Activated CD4-positive, alpha-beta T cell treated with anti-CD3 and anti-CD28 coated beads, Interleukin-10, Interleukin-2, amounts not matched to agents 100 ng/mL and 50 ng/mL, durations not matched to agents 16 hours and 8 hours (primary cell): Measurements from ENCODE around the gene SMOC1.
"Not testable (repeated sequence)": the region's sequence is repeated elsewhere in the genome, so short reads cannot be mapped to it uniquely, and the experiment has no call there.

ENCODE experiments used
- DNase-seq: peaks from one replicate; pipeline ENCODE4 v3.0.0-alpha.2; 2020

SMOC1 gene

DNA sequence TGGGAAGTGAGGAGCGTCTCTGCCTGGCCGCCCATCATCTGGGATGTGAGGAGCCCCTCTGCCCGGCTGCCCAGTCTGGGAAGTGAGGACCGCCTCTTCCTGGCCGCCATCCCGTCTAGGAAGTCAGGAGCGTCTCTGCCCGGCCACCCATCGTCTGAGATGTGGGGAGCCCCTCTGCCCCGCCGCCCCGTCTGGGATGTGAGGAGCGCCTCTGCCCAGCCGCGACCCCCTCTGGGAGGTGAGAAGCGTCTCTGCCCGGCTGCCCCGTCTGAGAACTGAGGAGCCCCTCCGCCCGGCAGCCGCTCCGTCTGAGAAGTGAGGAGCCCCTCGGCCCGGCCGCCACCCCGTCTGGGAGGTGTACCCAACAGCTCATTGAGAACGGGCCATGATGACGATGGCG lies 23.8 kb downstream of the SMOC1 start:
- DNase-seq, result not testable (repeated sequence)

DNA sequence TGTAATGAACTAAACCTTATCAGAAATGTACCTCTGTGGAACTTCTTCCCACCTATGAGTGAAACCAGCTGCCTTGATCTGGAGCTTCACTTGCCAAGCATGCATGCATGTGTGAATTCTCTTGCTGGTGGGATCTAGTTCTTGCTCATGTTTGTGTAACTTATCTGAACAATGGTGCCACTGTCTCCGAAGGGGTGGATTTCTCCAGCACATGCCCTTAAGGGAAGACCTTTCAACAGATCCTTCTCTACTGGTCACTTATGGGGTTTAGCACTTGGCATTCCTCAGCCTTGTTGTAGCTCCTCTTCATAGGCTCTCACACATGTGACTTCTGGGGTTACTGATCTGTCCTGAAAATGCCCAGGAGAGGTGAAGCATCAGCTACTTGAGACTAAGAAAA lies 25.0 kb downstream of the SMOC1 start:
- DNase-seq, result no peak

DNA sequence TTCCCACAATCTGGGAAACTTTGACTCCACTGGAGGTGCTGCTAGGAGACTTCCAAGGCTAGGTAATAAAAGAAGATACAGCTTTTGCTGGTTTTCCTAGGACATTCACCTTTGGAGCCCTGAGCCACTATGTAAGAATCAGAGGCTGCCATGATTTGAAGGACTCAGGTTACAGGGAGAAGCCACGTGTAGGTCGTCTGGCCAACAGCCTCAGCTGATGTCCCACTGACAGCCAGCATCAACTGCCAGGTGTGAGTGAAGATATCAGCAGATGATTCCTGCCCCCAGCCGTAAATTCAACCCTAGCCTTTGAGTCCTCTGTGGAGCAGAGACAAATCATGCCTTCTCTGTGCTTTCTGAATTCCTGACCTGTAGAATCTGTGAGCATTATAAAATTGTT lies 27.0 kb downstream of the SMOC1 start:
- DNase-seq, result no peak

DNA sequence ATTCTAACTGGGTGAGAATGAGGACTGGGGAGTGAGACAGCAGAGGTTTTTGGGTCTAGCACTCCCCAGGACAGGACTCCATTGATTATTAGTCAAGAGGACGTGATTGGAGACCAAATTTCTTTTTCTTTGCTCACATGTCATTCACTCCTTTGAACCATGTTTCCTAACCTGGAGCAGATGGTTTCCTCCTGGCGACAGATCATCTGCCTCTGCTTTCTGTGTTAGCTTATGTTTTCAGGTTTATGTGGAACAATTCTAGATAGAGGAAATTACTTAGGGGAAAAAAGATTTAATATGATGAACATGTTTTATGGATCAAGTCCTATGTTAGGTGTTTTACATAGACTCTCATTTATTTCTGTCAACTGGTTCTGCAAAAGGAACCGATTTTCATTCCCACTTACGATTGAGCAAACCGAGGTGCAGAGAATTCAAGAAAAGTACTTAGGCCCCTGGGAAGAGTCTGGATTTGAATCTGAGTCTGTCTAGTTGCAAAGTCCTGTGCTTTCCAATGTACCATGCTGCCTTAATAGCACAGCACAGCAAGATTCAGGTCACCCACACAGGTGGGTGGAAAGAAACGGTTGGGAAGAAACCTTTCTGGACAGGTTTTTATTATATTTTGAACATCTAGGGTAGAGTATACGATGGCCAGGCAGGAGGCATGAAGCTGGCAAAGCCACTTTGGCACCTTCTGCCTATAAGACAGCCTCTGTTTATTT lies 30.8 kb downstream of the SMOC1 start:
- no peak for DNase-seq

- no peak for DNase-seq
Measured at GRCh38 chr14:69910871-69911270, 31.7 kb downstream of the SMOC1 start.

DNA sequence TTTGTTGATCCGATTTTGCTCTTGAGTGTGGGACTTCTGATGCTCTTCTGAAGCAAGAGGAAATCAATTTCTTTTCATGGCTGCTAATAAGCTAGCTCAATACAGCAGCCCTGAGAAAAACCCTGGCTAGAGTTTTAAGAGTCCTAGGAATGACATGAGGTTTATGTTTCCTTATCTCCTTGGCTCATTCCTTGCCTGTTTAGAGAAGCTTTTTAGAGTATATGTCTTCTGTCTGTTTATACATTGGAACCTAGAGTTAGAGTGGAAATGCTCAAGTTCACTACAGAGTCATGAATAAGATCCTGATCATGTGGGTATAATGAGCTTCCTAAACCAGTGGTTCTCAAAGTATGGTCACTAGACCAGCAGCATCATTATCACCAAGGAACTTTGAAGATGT lies 34.5 kb downstream of the SMOC1 start:
- no peak for DNase-seq

DNA sequence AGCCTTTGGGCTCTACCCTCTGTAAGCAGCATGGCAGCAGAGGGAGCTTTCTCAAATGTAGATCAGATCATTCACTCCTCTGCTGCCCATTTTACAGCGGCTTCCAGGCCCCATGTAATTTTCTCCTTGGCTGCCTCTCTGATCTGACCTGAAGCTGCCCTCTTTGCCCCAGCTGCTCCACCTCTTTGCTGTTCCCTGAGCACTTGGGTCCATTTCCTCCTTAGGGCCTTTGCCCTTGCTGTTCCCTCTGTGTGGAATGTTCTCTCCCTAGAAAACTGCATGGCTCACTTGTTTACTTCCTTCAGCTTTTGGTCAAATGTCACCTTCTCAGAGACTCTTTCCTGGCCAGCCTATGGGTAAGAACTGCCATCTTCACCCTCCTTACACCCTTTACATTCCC lies 37.2 kb downstream of the SMOC1 start:
- DNase-seq, result no peak

DNA sequence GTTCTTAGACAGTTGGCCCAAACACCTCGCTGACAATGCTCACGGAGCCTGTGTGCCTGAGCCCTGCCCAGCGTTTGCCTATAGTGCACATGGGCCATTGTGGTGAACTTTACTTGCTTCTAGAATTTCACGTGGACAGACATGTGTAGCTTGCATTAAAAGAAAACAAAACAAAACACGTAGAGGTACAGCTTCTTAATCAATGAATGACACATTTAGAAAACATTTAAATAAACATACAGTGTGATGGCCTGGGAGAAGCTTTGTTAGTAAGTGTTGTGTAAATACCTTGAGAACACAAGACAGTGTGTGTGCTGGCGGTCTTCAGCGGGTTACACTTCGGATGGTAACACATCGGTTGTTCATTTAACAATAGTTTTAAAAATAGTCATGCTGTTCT lies 38.1 kb downstream of the SMOC1 start:
- no peak for DNase-seq

DNA sequence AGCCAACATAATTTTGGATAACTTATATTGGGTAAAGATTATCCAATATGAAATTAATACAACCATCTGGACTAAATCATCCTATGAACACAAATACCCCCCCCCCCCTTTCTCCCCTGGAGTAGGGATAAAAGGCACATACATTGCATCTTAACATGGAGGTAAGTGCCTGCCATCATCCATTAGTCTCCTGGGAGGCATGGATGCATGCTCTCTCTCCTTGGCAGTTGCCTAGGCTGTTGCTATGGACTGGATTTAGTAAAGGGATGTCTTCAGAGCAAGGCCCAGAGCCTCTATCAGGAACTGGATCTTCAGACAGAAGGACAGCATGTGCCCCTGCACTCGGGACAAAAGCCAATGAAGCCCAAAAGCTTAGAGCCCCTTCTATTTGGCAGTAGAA lies 40.6 kb downstream of the SMOC1 start:
- no peak for DNase-seq

DNA sequence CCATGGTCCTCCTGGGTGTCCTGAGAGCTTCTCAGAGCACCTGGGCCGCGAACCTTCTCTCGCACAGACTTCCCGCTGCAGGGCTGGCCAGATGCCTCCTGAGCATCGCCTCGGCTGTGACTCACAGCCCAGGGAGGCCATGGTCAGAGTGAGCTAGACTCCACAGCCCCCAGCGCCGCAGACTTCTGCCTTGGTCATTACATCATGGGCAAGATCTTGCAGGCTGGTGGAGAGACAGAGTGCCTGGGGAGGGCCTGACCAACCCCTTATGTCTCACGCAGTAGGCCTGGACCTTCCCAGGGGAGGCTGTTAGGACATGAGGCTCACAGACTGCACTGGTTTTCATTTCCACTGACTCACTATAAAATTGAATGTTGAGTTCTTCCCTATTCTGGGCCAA lies 41.8 kb downstream of the SMOC1 start:
- no peak for DNase-seq

DNA sequence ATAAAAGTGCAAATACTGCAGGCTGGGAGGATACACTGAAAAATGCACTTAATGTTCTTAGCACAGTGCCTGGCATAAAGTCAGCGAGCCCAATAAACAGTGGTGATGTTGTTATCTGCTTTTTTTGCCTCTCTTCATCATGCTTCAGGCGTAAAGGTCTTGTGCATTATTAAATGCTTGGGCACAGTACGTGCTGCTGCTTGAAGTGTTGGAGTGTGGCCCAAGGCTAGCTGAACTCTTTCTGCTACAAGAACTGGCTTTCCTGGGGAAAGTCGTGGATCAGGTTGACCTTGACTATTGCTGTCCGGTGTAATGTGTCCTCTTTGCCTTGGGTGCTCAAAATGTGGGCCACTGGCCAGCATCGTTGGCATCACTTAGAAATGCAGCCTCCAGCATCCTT lies 43.0 kb downstream of the SMOC1 start:
- DNase-seq, result no peak

GRCh38 chr14:69924201-69924600 lies 45.0 kb downstream of the SMOC1 start:
- DNase-seq, result no peak

DNA sequence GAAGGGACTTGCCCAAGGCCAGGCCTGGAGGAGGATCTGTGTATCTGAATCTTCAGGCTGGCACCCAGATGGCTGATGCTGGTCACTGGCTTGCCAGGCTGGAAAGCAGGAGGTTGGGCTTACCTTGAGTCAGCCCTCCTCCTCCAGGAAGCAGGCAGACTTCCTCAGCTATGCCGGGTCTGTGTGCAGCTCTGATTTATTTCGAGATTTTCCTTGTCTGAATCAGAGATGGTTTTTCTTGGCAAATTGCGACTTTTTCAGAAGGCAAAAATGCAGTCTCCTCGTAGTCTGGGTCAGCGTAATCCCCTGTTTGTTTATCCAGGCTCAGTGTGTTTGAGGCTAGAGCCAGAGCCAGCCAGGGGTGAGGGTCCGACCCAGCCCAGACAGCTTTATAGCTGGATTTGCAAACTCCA lies 48.9 kb downstream of the SMOC1 start:
- DNase-seq, result no peak

- DNase-seq, result no peak
Measured at GRCh38 chr14:69930780-69931379, 51.7 kb downstream of the SMOC1 start.

DNA sequence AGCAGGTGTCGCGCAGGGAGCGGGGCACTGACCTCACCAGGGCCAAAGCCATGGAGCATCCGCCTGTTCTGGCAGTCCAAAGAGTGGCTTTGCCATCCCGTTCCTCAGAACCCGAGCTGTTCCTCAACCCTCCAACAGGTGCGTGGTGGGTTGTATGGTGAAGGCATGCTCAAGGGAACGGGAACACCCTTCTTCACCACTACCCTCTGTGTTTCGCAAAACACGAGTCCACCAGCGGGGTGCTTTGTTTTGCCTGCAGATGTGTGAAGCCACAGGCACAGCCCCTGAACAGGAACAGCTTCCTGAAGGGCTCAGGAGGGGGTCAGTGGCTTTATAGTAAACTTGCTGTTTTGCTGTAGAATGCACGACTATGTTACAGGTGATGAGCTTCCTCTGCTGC lies 52.7 kb downstream of the SMOC1 start:
- DNase-seq, result no peak

DNA sequence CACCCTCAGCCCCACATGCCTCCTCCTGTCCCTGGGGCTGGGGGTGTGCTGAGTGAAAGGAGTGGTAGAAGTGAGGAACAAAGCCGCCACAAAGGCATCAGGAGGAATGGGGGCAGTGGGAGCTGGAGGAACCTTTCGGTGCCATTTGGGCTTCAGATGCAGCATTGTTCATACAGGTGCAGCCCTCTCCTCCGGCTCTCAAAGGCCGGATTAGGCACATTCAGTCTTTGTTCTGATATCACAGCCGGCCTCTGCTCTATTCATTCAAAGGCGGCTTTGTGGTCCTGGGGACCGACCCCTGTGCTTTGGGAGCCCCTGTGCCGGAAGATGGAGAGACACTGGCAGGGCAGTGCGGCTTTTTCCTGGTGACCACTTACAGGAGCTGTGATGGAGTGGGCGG lies 53.2 kb downstream of the SMOC1 start:
- no peak for DNase-seq

DNA sequence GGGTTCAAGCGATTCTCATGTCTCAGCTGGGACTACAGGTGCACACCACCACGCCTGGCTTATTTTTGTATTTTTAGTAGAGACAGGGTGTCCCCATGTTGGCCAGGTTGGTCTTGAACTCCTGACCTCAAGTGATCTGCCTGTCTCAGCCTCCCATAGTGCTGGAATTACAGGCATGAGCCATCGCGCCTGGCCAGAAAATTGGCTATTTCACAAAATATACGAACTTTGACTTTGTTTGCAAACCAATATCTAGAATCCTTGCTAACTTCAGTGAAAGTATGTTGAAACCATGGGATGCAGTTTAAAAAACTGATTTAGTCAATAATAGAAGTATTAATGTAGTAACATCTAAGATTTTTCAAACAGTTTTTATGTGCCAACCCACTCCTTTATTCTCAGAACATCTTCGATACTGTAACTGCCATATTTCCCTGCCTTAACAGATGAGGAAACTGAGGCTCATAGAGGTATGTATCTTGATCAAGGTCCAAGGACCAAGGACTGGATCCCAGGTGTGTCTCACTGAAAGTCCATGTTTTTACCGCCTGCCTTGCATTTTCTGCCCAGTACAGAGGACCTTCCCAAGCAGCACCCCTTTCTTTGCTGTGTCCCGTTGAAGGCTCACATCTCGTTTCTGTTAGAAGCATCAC lies 54.5 kb downstream of the SMOC1 start:
- no peak for DNase-seq

- no peak for DNase-seq
Measured at GRCh38 chr14:69937367-69938081, 58.3 kb downstream of the SMOC1 start.

DNA sequence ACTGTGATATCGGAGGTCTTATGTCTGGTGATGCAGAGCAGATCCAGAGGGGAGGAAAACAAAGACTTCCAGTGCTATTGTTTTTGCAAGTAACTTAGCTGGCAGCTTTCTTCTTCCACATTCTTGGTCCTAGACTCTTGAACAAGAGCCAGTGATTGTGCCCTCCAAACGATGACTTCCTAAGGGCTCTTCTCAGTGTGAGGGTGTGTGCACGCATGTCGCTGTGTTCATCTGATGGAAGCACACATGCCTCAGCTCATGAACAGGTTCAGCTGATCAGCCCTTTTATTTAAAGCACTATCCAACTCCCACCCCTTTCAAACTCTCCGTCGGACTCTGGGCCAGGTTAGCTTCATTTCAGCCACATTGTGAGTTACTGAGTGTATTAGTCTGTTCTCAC lies 59.5 kb downstream of the SMOC1 start:
- DNase-seq, result no peak

DNA sequence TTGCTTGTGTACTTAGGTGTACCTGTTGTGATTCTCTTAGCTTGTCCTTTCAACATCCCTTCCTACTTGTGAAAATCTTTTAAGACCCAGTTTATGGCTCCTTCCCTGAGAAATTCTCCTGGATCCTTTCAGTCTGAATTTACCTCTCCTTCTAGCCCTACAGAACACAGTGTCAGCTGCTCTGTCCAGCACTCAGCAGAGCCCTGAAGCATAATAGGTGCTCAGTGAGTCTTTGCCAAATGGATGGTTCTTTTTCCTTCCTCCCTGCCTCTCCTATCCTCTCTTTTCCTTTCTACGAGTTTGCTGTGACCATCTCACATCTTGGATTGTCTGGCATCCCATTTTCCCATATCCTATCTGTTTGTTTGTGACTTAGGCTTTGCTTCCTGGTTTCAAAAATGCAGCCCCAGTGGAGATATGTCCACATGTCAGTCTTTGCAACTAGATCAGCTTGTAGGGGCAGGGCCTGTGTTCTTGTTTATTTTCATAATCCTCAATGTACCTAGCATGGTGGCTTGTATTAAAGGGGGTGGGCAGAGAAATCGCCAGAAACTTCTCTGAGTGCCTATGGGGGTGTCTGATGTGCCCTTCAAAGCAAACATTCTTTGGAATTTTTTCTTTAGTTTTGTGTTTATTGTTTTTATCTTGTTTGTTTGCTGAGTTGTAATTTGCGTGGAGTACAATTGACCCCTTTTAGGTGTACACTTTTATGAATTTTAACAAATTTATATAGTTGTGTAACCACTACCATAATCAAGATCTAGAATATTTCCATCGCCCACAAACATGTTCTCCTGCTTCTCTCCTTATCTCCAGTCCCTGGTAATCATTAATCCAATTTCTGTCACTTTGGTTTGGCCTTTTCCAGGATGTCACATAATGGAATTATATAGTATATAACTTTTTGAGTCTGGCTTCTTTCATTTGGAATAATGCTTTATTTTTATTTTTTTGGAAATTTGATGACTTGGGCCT lies 62.8 kb downstream of the SMOC1 start:
- no peak for DNase-seq

- DNase-seq, result no peak
Measured at GRCh38 chr14:69943084-69943780, 64.0 kb downstream of the SMOC1 start.

DNA sequence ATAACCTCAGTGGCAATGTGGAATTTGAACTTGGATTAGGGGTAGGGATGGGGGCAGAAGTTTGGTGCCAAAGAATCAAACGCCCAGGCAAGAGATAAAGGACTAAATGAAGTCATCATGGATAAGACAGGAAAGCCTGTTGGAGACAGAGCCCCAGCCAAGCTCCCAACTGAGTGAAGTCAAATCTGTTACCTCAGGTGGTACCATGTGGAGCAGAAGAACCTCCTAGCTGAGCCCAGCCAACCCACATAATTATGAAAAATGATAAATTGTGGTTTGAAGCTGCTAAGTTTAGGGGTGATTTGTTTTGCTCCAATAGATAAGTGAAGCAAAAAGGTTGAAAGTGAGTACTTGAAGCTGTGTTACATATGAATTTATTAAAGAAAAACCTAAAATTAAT lies 66.1 kb downstream of the SMOC1 start:
- no peak for DNase-seq
